HepG2 (cell line): ENCODE data around the gene RP2. TPM values are rescaled to one million over a fixed set of nuclear protein-coding genes. Genes with fewer than 3 reads are reported as not detected.

ENCODE experiments used
- ATAC-seq: fragments of 200-7000 bp; cut with Tn5 transposase; 3 replicates; pipeline ENCODE4 v1.9.1; 2020; ENCODE audit warnings: mild to moderate bottlenecking, moderate library complexity
- BruUV-seq: library from RNA; stranded (reverse); fragments of 400-500 nt; replicated peaks from 2 replicates; lab custom pipeline; 2021; lab: Mats Ljungman, UMichigan
- CTCF ChIA-PET: fragments of 300-600 bp; formaldehyde crosslinking; extraction: SDS; loops from one replicate; lab custom pipeline; 2021; ENCODE audit warnings: low total read pairs, inconsistent platforms, low intra/inter-chr PET ratio; lab: Yijun Ruan, JAX
- POLR2A ChIA-PET: fragments of 350-600 bp; sonication (Branson Sonifier 250); formaldehyde crosslinking; loops from one replicate; lab custom pipeline; 2020; ENCODE audit warnings: antibody characterized with exemption, inconsistent platforms; lab: Yijun Ruan, JAX
- DNase-seq: peaks from one replicate; pipeline ENCODE4 v3.0.0-alpha.2; 2015; ENCODE audit warnings: low spot score
- FAIRE-seq: peaks from 3 replicates; lab custom pipeline; 2011; peaks lifted over from hg19 to GRCh38; lab: Jason Lieb, UNC
- H2AFZ ChIP-seq: one replicate; pipeline ENCODE4 v1.6.1; 2011; ENCODE audit warnings: low read length, inconsistent platforms
- H3K27ac ChIP-seq: fragments of 300-600 bp; 3 replicates; pipeline ENCODE4 v1.8.0; 2011; ENCODE audit warnings: mixed run types, mild to moderate bottlenecking, mixed read lengths, low read length, inconsistent platforms; ENCODE audit not compliant: insufficient read depth; ENCODE audit errors: extremely low read length
- H3K27me3 ChIP-seq, 2 experiments: fragments of 200-600 bp in 1 of 2; 2 replicates in 1 of 2; 3 replicates in 1 of 2; pipeline versions ENCODE4 v1.6.0 to v1.8.0; 2011; ENCODE audit warnings: low read length in 2 of 2, mild to moderate bottlenecking in 2 of 2, moderate library complexity in 2 of 2, inconsistent platforms in 1 of 2; ENCODE audit not compliant: insufficient read depth in 2 of 2, control insufficient read depth in 1 of 2
- H3K36me3 ChIP-seq, 2 experiments: fragments of 200-600 bp in 1 of 2; replicated peaks in 1 of 2; 2 replicates in 1 of 2; 3 replicates in 1 of 2; pipeline versions ENCODE4 v1.5.1 to v1.8.0; 2011; ENCODE audit warnings: low read length in 2 of 2, inconsistent platforms in 1 of 2; ENCODE audit not compliant: insufficient read depth in 2 of 2, control insufficient read depth in 1 of 2
- H3K4me1 ChIP-seq: 2 replicates; pipeline ENCODE4 v1.5.1; 2012; ENCODE audit warnings: low read length, inconsistent platforms; ENCODE audit not compliant: insufficient read depth
- H3K4me2 ChIP-seq: 2 replicates; pipeline ENCODE4 v1.6.0; 2011; ENCODE audit warnings: low read depth, low read length, inconsistent platforms
- H3K4me3 ChIP-seq, 3 experiments: fragments of 200-600 bp in 1 of 3; sonication (generic), shearing (Covaris generic) in 1 of 3; replicated peaks in 1 of 3; 2 replicates each; pipeline ENCODE4 v1.5.1; 2011 to 2016; ENCODE audit warnings: low read length in 3 of 3, inconsistent platforms in 2 of 3, low read depth in 2 of 3, mild to moderate bottlenecking in 2 of 3, control low read depth in 1 of 3, mixed read lengths in 1 of 3; ENCODE audit not compliant: insufficient read depth in 1 of 3
- H3K79me2 ChIP-seq: one replicate; pipeline ENCODE4 v1.6.1; 2011; ENCODE audit warnings: low read length, inconsistent platforms; ENCODE audit not compliant: insufficient read depth
- H3K9ac ChIP-seq: 2 replicates; pipeline ENCODE4 v1.6.0; 2011; ENCODE audit warnings: mild to moderate bottlenecking, low read depth, low read length, inconsistent platforms; ENCODE audit not compliant: insufficient read depth
- H3K9me3 ChIP-seq: 2 replicates; pipeline ENCODE4 v1.5.1; 2012; ENCODE audit warnings: mild to moderate bottlenecking, low read length
- H4K20me1 ChIP-seq: 2 replicates; pipeline ENCODE4 v1.6.0; 2011; ENCODE audit warnings: inconsistent platforms, mild to moderate bottlenecking, low read length, moderate library complexity; ENCODE audit not compliant: insufficient read depth
- AGO2 ChIP-seq: fragments of 200-400 bp; formaldehyde crosslinking; optimal IDR thresholded peaks from 2 replicates; pipeline ENCODE3; 2017; ENCODE audit warnings: mild to moderate bottlenecking, low read depth, low read length, moderate library complexity
- ATF7-NPFF ChIP-seq: sonication (generic); formaldehyde crosslinking; IDR thresholded peaks from 2 replicates; pipeline ENCODE4 v1.8.1; 2023; ENCODE audit warnings: mild to moderate bottlenecking, low read depth, missing genetic modification reagents, moderate library complexity
- BRCA1 ChIP-seq: sonication (generic); formaldehyde crosslinking; IDR thresholded peaks from 2 replicates; pipeline ENCODE4 v1.4.0; 2020; ENCODE audit warnings: missing genetic modification reagents
- DNMT1 ChIP-seq: sonication (generic); formaldehyde crosslinking; IDR thresholded peaks from 2 replicates; pipeline ENCODE4 v1.5.1; 2020; ENCODE audit warnings: mild to moderate bottlenecking, missing genetic modification reagents
- DNMT3B ChIP-seq: conservative IDR thresholded peaks from 2 replicates; pipeline ENCODE4 v1.6.1; 2016; ENCODE audit warnings: missing biosample characterization, control low read depth
- GATA4 ChIP-seq: sonication (generic); IDR thresholded peaks from 2 replicates; pipeline ENCODE4 v1.6.1; 2016; ENCODE audit warnings: antibody characterized with exemption, low read depth, borderline replicate concordance
- HDAC2 ChIP-seq: sonication (generic); formaldehyde crosslinking; IDR thresholded peaks from 2 replicates; pipeline ENCODE4 v1.4.0; 2020; ENCODE audit warnings: missing genetic modification reagents
- HOXA5 ChIP-seq: sonication (generic); formaldehyde crosslinking; IDR thresholded peaks from 2 replicates; pipeline ENCODE4 v1.4.0; 2020; ENCODE audit warnings: missing genetic modification reagents
- KLF12 ChIP-seq: sonication (generic); formaldehyde crosslinking; IDR thresholded peaks from 2 replicates; pipeline ENCODE4 v1.4.0; 2020; ENCODE audit warnings: missing genetic modification reagents, borderline replicate concordance
- NONO ChIP-seq, 2 experiments: fragments of 450-650 bp in 1 of 2; sonication (generic) in 1 of 2; formaldehyde crosslinking in 1 of 2; IDR thresholded peaks in 1 of 2; conservative IDR thresholded peaks in 1 of 2; 2 replicates each; pipeline versions ENCODE4 v1.6.1 to v1.8.0; 2017 to 2022; ENCODE audit warnings: mild to moderate bottlenecking in 1 of 2, missing genetic modification reagents in 1 of 2, moderate library complexity in 1 of 2
- NR3C1 ChIP-seq: sonication (generic); formaldehyde crosslinking; IDR thresholded peaks from 2 replicates; pipeline ENCODE4 v1.4.0; 2020; ENCODE audit warnings: missing genetic modification reagents
- SMAD9 ChIP-seq: sonication (generic); formaldehyde crosslinking; IDR thresholded peaks from 2 replicates; pipeline ENCODE4 v1.5.1; 2020; ENCODE audit warnings: mild to moderate bottlenecking, missing genetic modification reagents
- ZNF225 ChIP-seq: sonication (generic); formaldehyde crosslinking; IDR thresholded peaks from 2 replicates; pipeline ENCODE4 v1.4.0; 2020; ENCODE audit warnings: mild to moderate bottlenecking, missing genetic modification reagents
- ZNF788 ChIP-seq: sonication (generic); formaldehyde crosslinking; IDR thresholded peaks from 2 replicates; pipeline ENCODE4 v1.5.0; 2020; ENCODE audit warnings: mild to moderate bottlenecking, missing genetic modification reagents, borderline replicate concordance
- WGBS: methylation state at CpG from one replicate; pipeline ENCODE4 v1.1.6; 2017; ENCODE audit warnings: low lambda C conversion rate; 5-methylcytosine and 5-hydroxymethylcytosine counted together
- in situ Hi-C: cut with HindIII; loops from 2 replicates; pipeline ENCODE4 v1.10.0; 2017; ENCODE audit warnings: low pct_unique_long_range_greater_than_20kb; ENCODE audit not compliant: extremely low pct_ligation_motif_present
- intact Hi-C: fragments of 100-400 bp; cut with micrococcal nuclease; formaldehyde crosslinking; loops from one replicate; pipeline ENCODE4 v1.10.0; 2022; ENCODE audit not compliant: unreplicated experiment
- polyA plus RNA-seq, 8 experiments: library from polyadenylated mRNA; depleted of rRNA in 3 of 8; stranded (reverse) in 7 of 8; unstranded in 1 of 8; fragments of >200 nt; fragmentation: Illumina TruSeq in 4 of 8; extraction: Trizol in 4 of 8; gene quantifications; 2 replicates each; pipeline versions ENCODE4 v1.2.1 to v1.2.3, GENCODE V29; 2011 to 2016; ENCODE audit warnings: low read depth in 4 of 8, missing spikeins in 1 of 8, mixed read lengths in 1 of 8; ENCODE audit not compliant: insufficient read depth in 1 of 8
- total RNA-seq, 5 experiments: library from RNA; depleted of rRNA; stranded (reverse); fragments of >200 nt; fragmentation: Illumina TruSeq; extraction: Trizol; gene quantifications; 2 replicates each; pipeline ENCODE4 v1.2.3, GENCODE V29; 2016; ENCODE audit warnings: low read depth in 1 of 5
- TF ChIP-seq, protein P1 (sequence below): sonication (generic); formaldehyde crosslinking; IDR thresholded peaks from 2 replicates; pipeline ENCODE4 v1.9.0; 2021; ENCODE audit warnings: missing genetic modification reagents, borderline replicate concordance
- TF ChIP-seq, protein P2 (sequence below), 2 experiments: sonication (generic) in 1 of 2; formaldehyde crosslinking in 1 of 2; IDR thresholded peaks; 2 replicates each; pipeline versions ENCODE4 v1.4.0 to v1.6.1; 2016 to 2020; ENCODE audit warnings: borderline replicate concordance in 1 of 2, low read depth in 1 of 2, mild to moderate bottlenecking in 1 of 2, missing genetic modification reagents in 1 of 2

The RP2 gene
- total and polyA plus RNA-seq, 2 of the 13 experiments (the other 11 are each of a cell fraction or from before 2014, with no cell fraction given), result 5.0 to 9.9 TPM

GRCh38 chrX:46927718-46928117, 90.9 kb downstream of the RP2 start (continued):
- no peak for TF ChIP-seq DNMT1 (CRISPR knock-in tag)
- no peak for TF ChIP-seq ZNF788 (CRISPR knock-in tag)

- intact Hi-C loops, result no loop called here
- no peak for FAIRE-seq
- TF ChIP-seq, protein P1, sequence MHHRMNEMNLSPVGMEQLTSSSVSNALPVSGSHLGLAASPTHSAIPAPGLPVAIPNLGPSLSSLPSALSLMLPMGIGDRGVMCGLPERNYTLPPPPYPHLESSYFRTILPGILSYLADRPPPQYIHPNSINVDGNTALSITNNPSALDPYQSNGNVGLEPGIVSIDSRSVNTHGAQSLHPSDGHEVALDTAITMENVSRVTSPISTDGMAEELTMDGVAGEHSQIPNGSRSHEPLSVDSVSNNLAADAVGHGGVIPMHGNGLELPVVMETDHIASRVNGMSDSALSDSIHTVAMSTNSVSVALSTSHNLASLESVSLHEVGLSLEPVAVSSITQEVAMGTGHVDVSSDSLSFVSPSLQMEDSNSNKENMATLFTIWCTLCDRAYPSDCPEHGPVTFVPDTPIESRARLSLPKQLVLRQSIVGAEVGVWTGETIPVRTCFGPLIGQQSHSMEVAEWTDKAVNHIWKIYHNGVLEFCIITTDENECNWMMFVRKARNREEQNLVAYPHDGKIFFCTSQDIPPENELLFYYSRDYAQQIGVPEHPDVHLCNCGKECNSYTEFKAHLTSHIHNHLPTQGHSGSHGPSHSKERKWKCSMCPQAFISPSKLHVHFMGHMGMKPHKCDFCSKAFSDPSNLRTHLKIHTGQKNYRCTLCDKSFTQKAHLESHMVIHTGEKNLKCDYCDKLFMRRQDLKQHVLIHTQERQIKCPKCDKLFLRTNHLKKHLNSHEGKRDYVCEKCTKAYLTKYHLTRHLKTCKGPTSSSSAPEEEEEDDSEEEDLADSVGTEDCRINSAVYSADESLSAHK (CRISPR knock-in tag), result no peak
- TF ChIP-seq HDAC2 (CRISPR knock-in tag) (no peak), ATF7-NPFF (CRISPR knock-in tag) (no peak), SMAD9 (no peak), NONO (IDR thresholded peaks at IDR 0.05) (no peak), NONO (CRISPR knock-in tag; conservative IDR thresholded peaks at IDR 0.05) (no peak), GATA4 (no peak), AGO2 (no peak), NR3C1 (CRISPR knock-in tag) (no peak), HOXA5 (CRISPR knock-in tag) (no peak), DNMT3B (CRISPR knock-in tag) (no peak), BRCA1 (no peak), ZNF225 (CRISPR knock-in tag) (no peak), KLF12 (CRISPR knock-in tag) (no peak)
- TF ChIP-seq, protein P2, sequence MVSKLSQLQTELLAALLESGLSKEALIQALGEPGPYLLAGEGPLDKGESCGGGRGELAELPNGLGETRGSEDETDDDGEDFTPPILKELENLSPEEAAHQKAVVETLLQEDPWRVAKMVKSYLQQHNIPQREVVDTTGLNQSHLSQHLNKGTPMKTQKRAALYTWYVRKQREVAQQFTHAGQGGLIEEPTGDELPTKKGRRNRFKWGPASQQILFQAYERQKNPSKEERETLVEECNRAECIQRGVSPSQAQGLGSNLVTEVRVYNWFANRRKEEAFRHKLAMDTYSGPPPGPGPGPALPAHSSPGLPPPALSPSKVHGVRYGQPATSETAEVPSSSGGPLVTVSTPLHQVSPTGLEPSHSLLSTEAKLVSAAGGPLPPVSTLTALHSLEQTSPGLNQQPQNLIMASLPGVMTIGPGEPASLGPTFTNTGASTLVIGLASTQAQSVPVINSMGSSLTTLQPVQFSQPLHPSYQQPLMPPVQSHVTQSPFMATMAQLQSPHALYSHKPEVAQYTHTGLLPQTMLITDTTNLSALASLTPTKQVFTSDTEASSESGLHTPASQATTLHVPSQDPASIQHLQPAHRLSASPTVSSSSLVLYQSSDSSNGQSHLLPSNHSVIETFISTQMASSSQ (IDR thresholded peaks at IDR 0.05; ENCODE audit: low read depth), result no peak
- TF ChIP-seq, protein P2 (CRISPR knock-in tag; IDR thresholded peaks at IDR 0.05; ENCODE audit: borderline replicate concordance), result no peak
Measured at GRCh38 chrX:46929439-46930261, 92.8 kb downstream of the RP2 start.

More at GRCh38 chrX:46929439-46930261, 92.8 kb downstream of the RP2 start:
- ATAC-seq, result no peak
- no peaks in the 10 kb centered on the region for H3K27me3 ChIP-seq
- H3K9me3 ChIP-seq, result no peaks in the 10 kb centered on the region
- BruUV-seq, result no TSS peak
- no peaks in the 10 kb centered on the region for H4K20me1 ChIP-seq
- H3K27ac ChIP-seq, result no peak overlapping the region
- 77% methylated on average over 3 of the region's 3 CpGs for WGBS
- no peak for DNase-seq
- POLR2A ChIA-PET, result no interaction called here
- in situ Hi-C loops, result no loop called here
- no peak overlapping the region for H3K4me3 ChIP-seq
- peaks cover 44% of the 10 kb centered on the region for H3K79me2 ChIP-seq
- no peaks in the 10 kb centered on the region for H3K36me3 ChIP-seq
- no peak overlapping the region for H3K9ac ChIP-seq
- H2AFZ ChIP-seq, result no peak overlapping the region
- H3K4me1 ChIP-seq, result peaks cover 17% of the 10 kb centered on the region
- H3K4me2 ChIP-seq, result no peak overlapping the region
- CTCF ChIA-PET, result no interaction called here
